SU-DHL-6 (cell line): Measurements from ENCODE around the gene ZMIZ1.

ENCODE experiments used
- H2AFZ ChIP-seq: fragments of 200-600 bp; sonication (generic); 2 replicates; pipeline ENCODE4 v1.6.1; 2014; ENCODE audit warnings: low read depth, mild to moderate bottlenecking, moderate library complexity, mixed read lengths, antibody characterized with exemption, low read length; ENCODE audit not compliant: severe bottlenecking
- H3F3A ChIP-seq: fragments of 200-600 bp; shearing (Covaris generic); 2 replicates; pipeline ENCODE4 v1.6.0; 2016; ENCODE audit warnings: antibody characterized with exemption, mild to moderate bottlenecking; ENCODE audit not compliant: insufficient read depth
- H3K27ac ChIP-seq: fragments of 200-600 bp; sonication (generic); 2 replicates; pipeline ENCODE4 v1.5.1; 2016; ENCODE audit warnings: low read depth, mild to moderate bottlenecking, low read length, moderate library complexity, mixed read lengths
- H3K27me3 ChIP-seq: fragments of 200-600 bp; sonication (generic), shearing (Covaris generic); 2 replicates; pipeline ENCODE4 v1.6.0; 2014; ENCODE audit warnings: mild to moderate bottlenecking, low read length
- H3K36me3 ChIP-seq: fragments of 200-600 bp; sonication (generic); 2 replicates; pipeline ENCODE4 v1.6.1; 2014; ENCODE audit warnings: mild to moderate bottlenecking, low read length, mixed read lengths
- H3K4me2 ChIP-seq: fragments of 300-600, 200-600 bp; shearing (Covaris generic), sonication (generic); 2 replicates; pipeline ENCODE4 v1.6.0; 2014; ENCODE audit warnings: low read length, low read depth, mild to moderate bottlenecking; ENCODE audit not compliant: poor library complexity, severe bottlenecking
- H3K4me3 ChIP-seq: fragments of 200-600 bp; sonication (generic); 2 replicates; pipeline ENCODE4 v1.5.1; 2014; ENCODE audit warnings: antibody characterized with exemption, low read length, mild to moderate bottlenecking, mixed read lengths; ENCODE audit not compliant: insufficient read depth, poor library complexity, severe bottlenecking
- H3K79me2 ChIP-seq: fragments of 200-600 bp; sonication (generic); 2 replicates; pipeline ENCODE4 v1.6.1; 2014; ENCODE audit warnings: mild to moderate bottlenecking, low read length, moderate library complexity; ENCODE audit not compliant: insufficient read depth
- H3K9ac ChIP-seq: fragments of 200-600 bp; sonication (generic); 2 replicates; pipeline ENCODE4 v1.7.0; 2014; ENCODE audit warnings: mild to moderate bottlenecking, low read length
- H3K9me2 ChIP-seq: fragments of 200-600 bp; sonication (generic); replicated peaks from 2 replicates; pipeline ENCODE4 v1.6.1; 2014; ENCODE audit warnings: low read length; ENCODE audit not compliant: insufficient read depth
- H3K9me3 ChIP-seq: fragments of 200-600 bp; sonication (generic); 2 replicates; pipeline ENCODE4 v1.6.1; 2014; ENCODE audit warnings: low read length, mixed read lengths; ENCODE audit not compliant: insufficient read depth
- H4K20me1 ChIP-seq: fragments of 200-600 bp; sonication (generic); 2 replicates; pipeline ENCODE4 v1.6.1; 2014; ENCODE audit warnings: low read depth, mild to moderate bottlenecking, antibody characterized with exemption, low read length, moderate library complexity, mixed read lengths
- CTCF ChIP-seq: fragments of 200-600 bp; sonication (generic); IDR thresholded peaks from one replicate; pipeline ENCODE4 v1.5.1; 2017; ENCODE audit warnings: antibody characterized with exemption, mild to moderate bottlenecking, low read length, moderate library complexity; ENCODE audit not compliant: insufficient read depth, poor library complexity, severe bottlenecking
- EZH2phosphoT487 ChIP-seq: fragments of 200-600 bp; sonication (generic), shearing (Covaris generic); conservative IDR thresholded peaks from 2 replicates; pipeline ENCODE4 v1.6.1; 2018; ENCODE audit warnings: mild to moderate bottlenecking, antibody characterized with exemption, low read length, moderate library complexity, mixed read lengths

The ZMIZ1 gene

GRCh38 chr10:79126351-79127080 is 57.8 kb downstream of the ZMIZ1 start:
- no peak overlapping the region for H3K9ac ChIP-seq
- no peak overlapping the region for H2AFZ ChIP-seq
- H3K27me3 ChIP-seq: no peaks in the 10 kb centered on the region
- H3F3A ChIP-seq: no peaks in the 10 kb centered on the region
- no peaks in the 10 kb centered on the region for H3K79me2 ChIP-seq
- H3K4me3 ChIP-seq: no peak overlapping the region
- no peaks in the 10 kb centered on the region for H4K20me1 ChIP-seq
- H3K9me3 ChIP-seq: no peaks in the 10 kb centered on the region
- no peaks in the 10 kb centered on the region for H3K9me2 ChIP-seq
- no peaks in the 10 kb centered on the region for H3K36me3 ChIP-seq
- no peak overlapping the region for H3K4me2 ChIP-seq
- TF ChIP-seq EZH2phosphoT487: no peak
- no peak for TF ChIP-seq CTCF
- H3K27ac ChIP-seq: no peak overlapping the region

- TF ChIP-seq EZH2phosphoT487 (no peak), CTCF (no peak)
- no peak overlapping the region for H3K4me2 ChIP-seq
- H3K36me3 ChIP-seq: no peaks in the 10 kb centered on the region
- no peak overlapping the region for H2AFZ ChIP-seq
- no peaks in the 10 kb centered on the region for H3K9me3 ChIP-seq
- no peak overlapping the region for H3K27ac ChIP-seq
- H3K4me3 ChIP-seq: no peak overlapping the region
- H3F3A ChIP-seq: no peaks in the 10 kb centered on the region
- no peaks in the 10 kb centered on the region for H4K20me1 ChIP-seq
- no peaks in the 10 kb centered on the region for H3K79me2 ChIP-seq
- no peak overlapping the region for H3K9ac ChIP-seq
- H3K27me3 ChIP-seq: no peaks in the 10 kb centered on the region
- H3K9me2 ChIP-seq: no peaks in the 10 kb centered on the region
These were observed 58.6 kb downstream of the ZMIZ1 start for GRCh38 chr10:79127151-79127961.

- Histone ChIP-seq H3F3A (no peaks in the 10 kb centered on the region), H3K36me3 (no peaks in the 10 kb centered on the region), H3K4me3 (no peak overlapping the region), H3K79me2 (no peaks in the 10 kb centered on the region), H3K9me3 (no peaks in the 10 kb centered on the region), H3K27me3 (no peaks in the 10 kb centered on the region), H3K4me2 (no peak overlapping the region), H3K27ac (no peak overlapping the region), H2AFZ (no peak overlapping the region), H4K20me1 (no peaks in the 10 kb centered on the region), H3K9me2 (no peaks in the 10 kb centered on the region), H3K9ac (no peak overlapping the region)
- TF ChIP-seq CTCF: no peak
- no peak for TF ChIP-seq EZH2phosphoT487
These were observed 59.6 kb downstream of the ZMIZ1 start for GRCh38 chr10:79128241-79128922.
